K562 (cell line): ENCODE results near the gene HGS. TPM values are rescaled to one million over a fixed set of nuclear protein-coding genes. Genes with fewer than 3 reads are reported as not detected.

Experiments used
- ATAC-seq: fragments of 200-7000 bp; cut with Tn5 transposase; 3 replicates; pipeline ENCODE4 v1.9.1; 2020; ENCODE audit warnings: moderate library complexity
- BruUV-seq: library from RNA; stranded (reverse); fragments of 400-500 nt; replicated peaks from 2 replicates; lab custom pipeline; 2021; lab: Mats Ljungman, UMichigan
- CTCF ChIA-PET: fragments of 300-600 bp; formaldehyde crosslinking; extraction: SDS; loops from one replicate; lab custom pipeline; 2021; ENCODE audit warnings: low intra/inter-chr PET ratio; lab: Yijun Ruan, JAX
- POLR2A ChIA-PET: fragments of 300-600, 350-650 bp; sonication (Branson Sonifier 250); formaldehyde crosslinking; extraction: SDS; loops from one replicate; lab custom pipeline; 2021; ENCODE audit warnings: antibody characterized with exemption, inconsistent platforms; lab: Yijun Ruan, JAX
- DNase-seq, 4 experiments: peaks; one replicate each; pipeline versions ENCODE4 v3.0.0 to v3.0.0-alpha.2; 2011 to 2018; ENCODE audit warnings: low spot score in 3 of 4, mixed read lengths in 3 of 4; ENCODE audit errors: extremely low read depth in 1 of 4
- FAIRE-seq: peaks from 2 replicates; lab custom pipeline; 2011; peaks lifted over from hg19 to GRCh38; lab: Jason Lieb, UNC
- H2AFZ ChIP-seq: 2 replicates; pipeline ENCODE4 v1.6.0; 2011; ENCODE audit warnings: low read depth, low read length, control low read depth, inconsistent platforms
- H3K27ac ChIP-seq: fragments of 200-600 bp; 3 replicates; pipeline ENCODE4 v1.8.0; 2011; ENCODE audit warnings: low read depth, mild to moderate bottlenecking, control low read depth, inconsistent platforms, low read length, moderate library complexity, mixed read lengths; ENCODE audit errors: extremely low read depth
- H3K27me3 ChIP-seq, 2 experiments: fragments of 300-600 bp in 1 of 2; 2 replicates in 1 of 2; 3 replicates in 1 of 2; pipeline versions ENCODE4 v1.6.0 to v1.8.0; 2011; ENCODE audit warnings: inconsistent platforms in 2 of 2, low read length in 2 of 2, mild to moderate bottlenecking in 1 of 2, mixed read lengths in 1 of 2, moderate library complexity in 1 of 2; ENCODE audit not compliant: control insufficient read depth in 2 of 2, insufficient read depth in 2 of 2
- H3K36me3 ChIP-seq: fragments of 300-600 bp; 3 replicates; pipeline ENCODE4 v1.8.0; 2011; ENCODE audit warnings: mild to moderate bottlenecking, low read length, inconsistent platforms; ENCODE audit not compliant: control insufficient read depth, insufficient read depth
- H3K4me1 ChIP-seq, 2 experiments: fragments of 200-600 bp in 1 of 2; replicated peaks in 1 of 2; 2 replicates in 1 of 2; 3 replicates in 1 of 2; pipeline versions ENCODE4 v1.5.1 to v1.8.0; 2011; ENCODE audit warnings: inconsistent platforms in 2 of 2, low read length in 2 of 2, mild to moderate bottlenecking in 1 of 2, mixed read lengths in 1 of 2, moderate library complexity in 1 of 2; ENCODE audit not compliant: control insufficient read depth in 2 of 2, insufficient read depth in 2 of 2
- H3K4me2 ChIP-seq: 2 replicates; pipeline ENCODE4 v1.6.1; 2011; ENCODE audit warnings: low read length, control low read depth, inconsistent platforms, mixed read lengths; ENCODE audit not compliant: insufficient read depth
- H3K4me3 ChIP-seq: fragments of 200-600 bp; sonication (generic), shearing (Covaris generic); 2 replicates; pipeline ENCODE4 v1.5.1; 2016; ENCODE audit warnings: control low read depth, inconsistent platforms
- H3K79me2 ChIP-seq: fragments of 200-600 bp; 3 replicates; pipeline ENCODE4 v1.8.0; 2011; ENCODE audit warnings: low read length, inconsistent platforms; ENCODE audit not compliant: control insufficient read depth, insufficient read depth
- H3K9ac ChIP-seq, 2 experiments: 2 replicates each; pipeline versions ENCODE4 v1.6.0 to v1.6.1; 2011; ENCODE audit warnings: low read depth in 2 of 2, low read length in 2 of 2, control low read depth in 1 of 2, inconsistent platforms in 1 of 2, mild to moderate bottlenecking in 1 of 2, mixed read lengths in 1 of 2; ENCODE audit not compliant: insufficient read depth in 1 of 2
- H3K9me1 ChIP-seq: one replicate; pipeline ENCODE4 v1.6.0; 2011; ENCODE audit warnings: inconsistent platforms, mild to moderate bottlenecking, low read length, moderate library complexity; ENCODE audit not compliant: control insufficient read depth, insufficient read depth
- H3K9me3 ChIP-seq: replicated peaks from 2 replicates; pipeline ENCODE4 v1.5.1; 2011; ENCODE audit warnings: low read depth, low read length, inconsistent platforms; ENCODE audit not compliant: control insufficient read depth, insufficient read depth
- H4K20me1 ChIP-seq: replicated peaks from 2 replicates; pipeline ENCODE4 v1.6.1; 2011; ENCODE audit warnings: low read length, inconsistent platforms, mixed read lengths; ENCODE audit not compliant: control insufficient read depth, insufficient read depth
- MEIS2 ChIP-seq: fragments of 450-650 bp; IDR thresholded peaks from 2 replicates; pipeline ENCODE4 v1.6.1; 2014; ENCODE audit warnings: mild to moderate bottlenecking; ENCODE audit not compliant: partially characterized antibody
- MXI1 ChIP-seq: IDR thresholded peaks from 2 replicates; pipeline ENCODE4 v1.6.1; 2011; ENCODE audit warnings: low read depth, mild to moderate bottlenecking, improper control_type of control experiment, low read length
- PKNOX1 ChIP-seq: fragments of 450-650 bp; IDR thresholded peaks from 2 replicates; pipeline ENCODE4 v1.6.1; 2016
- POLR2G ChIP-seq: fragments of 200-400 bp; formaldehyde crosslinking; IDR thresholded peaks from 2 replicates; pipeline ENCODE4 v1.6.1; 2017; ENCODE audit warnings: low read depth, mild to moderate bottlenecking, antibody characterized with exemption, low read length, moderate library complexity
- POLR3G ChIP-seq: IDR thresholded peaks from 2 replicates; pipeline ENCODE4 v1.6.1; 2011; ENCODE audit not compliant: insufficient read length, insufficient replicate concordance; ENCODE audit errors: extremely low read depth
- RBFOX2 ChIP-seq: fragments of 200-400 bp; formaldehyde crosslinking; IDR thresholded peaks from 2 replicates; pipeline ENCODE4 v1.6.1; 2017; ENCODE audit warnings: low read depth, mild to moderate bottlenecking, low read length, moderate library complexity
- TARDBP ChIP-seq: fragments of 450-650 bp; IDR thresholded peaks from 2 replicates; pipeline ENCODE4 v1.6.1; 2016
- TSC22D4 ChIP-seq: fragments of 450-650 bp; IDR thresholded peaks from 2 replicates; pipeline ENCODE4 v1.6.1; 2016; ENCODE audit warnings: missing genetic modification characterization, missing biosample characterization, control low read depth
- ZNF253 ChIP-seq: fragments of 250-450 bp; sonication (Bioruptor Pico); conservative IDR thresholded peaks from 2 replicates; pipeline ENCODE4 v1.6.1; 2021; ENCODE audit warnings: mild to moderate bottlenecking
- ZNF586 ChIP-seq: fragments of 450-650 bp; formaldehyde crosslinking; conservative IDR thresholded peaks from 2 replicates; pipeline ENCODE4 v1.4.0; 2020; ENCODE audit warnings: mild to moderate bottlenecking, moderate library complexity
- WGBS: fragments of 100-300 bp; shearing (Covaris generic); methylation state at CpG from one replicate; pipeline ENCODE4 v1.1.6; 2016; ENCODE audit warnings: low coverage, mixed read lengths; ENCODE audit not compliant: insufficient coverage; ENCODE audit errors: missing lambda C conversion rate; 5-methylcytosine and 5-hydroxymethylcytosine counted together
- in situ Hi-C: fragments of 300-500 bp; cut with MboI; formaldehyde crosslinking; loops from 4 replicates; pipeline ENCODE4 v1.15.0; 2018; ENCODE audit warnings: inconsistent platforms, mixed read lengths
- intact Hi-C: fragments of 100-400 bp; cut with micrococcal nuclease; formaldehyde crosslinking; loops from 2 replicates; pipeline ENCODE4 v1.14.2; 2022
- polyA plus RNA-seq, 8 experiments: library from polyadenylated mRNA; depleted of rRNA in 4 of 8; stranded (reverse) in 5 of 8; unstranded in 3 of 8; fragments of >200 nt; fragmentation: Nextera tagmentation in 2 of 8; fragmentation: Illumina TruSeq in 1 of 8; extraction: Ambion mirVana in 2 of 8; extraction: Trizol in 1 of 8; gene quantifications; 2 replicates each; pipeline versions ENCODE4 v1.2.1 to v1.2.3, GENCODE V29; 2011 to 2014; ENCODE audit warnings: inconsistent platforms in 1 of 8, missing spikeins in 1 of 8
- total RNA-seq, 7 experiments: library from RNA; depleted of rRNA in 6 of 7; stranded (reverse); fragments of >200 nt in 6 of 7; fragmentation: Illumina TruSeq in 2 of 7; extraction: Trizol in 2 of 7; gene quantifications; 2 replicates each; pipeline versions ENCODE4 v1.2.1 to v1.2.3, GENCODE V29; 2011 to 2021; ENCODE audit warnings: low replicate concordance in 1 of 7
- TF ChIP-seq, protein P1 (sequence below): fragments of 250-450 bp; sonication (Bioruptor Pico); IDR thresholded peaks from 2 replicates; pipeline ENCODE4 v1.4.0; 2020; ENCODE audit warnings: mild to moderate bottlenecking, moderate library complexity

Gene HGS
- total and polyA plus RNA-seq, 9 of the 15 experiments (the other 6 are each of a cell fraction or from before 2014, with no cell fraction given), result 3.9 to 176 (median 77.1) TPM

DNA sequence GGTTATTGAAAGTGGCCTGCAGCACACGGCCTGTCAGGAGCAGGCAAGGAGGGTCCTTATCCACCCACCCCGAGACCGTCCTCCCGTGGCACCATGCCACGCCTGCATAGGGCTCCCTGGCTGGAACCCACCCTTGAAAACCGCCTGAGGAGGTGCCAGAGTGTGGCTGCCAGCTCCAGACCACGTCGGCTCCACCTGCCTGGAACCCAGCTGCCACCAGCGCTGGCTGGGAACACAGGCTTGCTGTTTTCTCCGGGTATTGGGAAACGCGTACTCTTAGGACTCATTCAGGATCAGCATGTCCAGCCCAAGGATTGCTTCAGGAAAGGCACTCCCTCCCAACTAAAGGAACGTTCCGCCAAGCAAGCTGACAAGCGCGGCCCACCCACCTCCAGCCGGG is 6.9 kb upstream of the HGS start:
- CTCF ChIA-PET, result no interaction called here
- TF ChIP-seq RBFOX2, result 0 out of 2 replicates have a peak, but pooled peaks have one; percentile 20
- no peak for TF ChIP-seq TARDBP
- TF ChIP-seq POLR2G, result peak; percentile 52
- FAIRE-seq (no peak), ATAC-seq (no peak), DNase-seq (no peak)
- Histone ChIP-seq H3K27me3 (no peaks in the 10 kb centered on the region), H2AFZ (no peak overlapping the region), H3K4me1 (peaks cover 0 to 32% of the 10 kb centered on the region in 2 experiments; a peak in 2 of 5 replicates), H3K9me3 (no peaks in the 10 kb centered on the region), H3K79me2 (peaks cover 4% of the 10 kb centered on the region; the same call in 2 of the 3 replicates), H3K27ac (no peak overlapping the region), H3K36me3 (peaks cover 42% of the 10 kb centered on the region; the same call in 2 of the 3 replicates), H4K20me1 (no peaks in the 10 kb centered on the region), H3K4me3 (no peak overlapping the region), H3K9ac (peak overlapping the region in 1 of 2 experiments; percentile 52; a peak in 1 of 4 replicates), H3K4me2 (no peak overlapping the region), H3K9me1 (no peaks in the 10 kb centered on the region)
- POLR2A ChIA-PET, result interaction anchor here (1.1 to 1.3 kb wide), 2 partner anchors 9 to 25 kb away, joined by 3 to 4 read pairs; no protein-coding TSS in a partner anchor
- intact Hi-C loops (no loop called here), in situ Hi-C loops (no loop called here)
- WGBS, result 86% methylated on average over 15 of the region's 17 CpGs
- BruUV-seq, result no TSS peak

GRCh38 chr17:81680150-81680549 is 3.7 kb upstream of the HGS start:
- H3K27ac ChIP-seq, result no peak overlapping the region
- in situ Hi-C loops, result no loop called here
- no peak overlapping the region for H2AFZ ChIP-seq
- no peaks in the 10 kb centered on the region for H3K27me3 ChIP-seq
- whole genome bisulfite sequencing, result 86% methylated on average over 11 of the region's 11 CpGs
- ChIA-PET POLR2A (interaction anchor here (0.6 to 2.6 kb wide), 3 partner anchors 10 to 51 kb away, joined by 3 to 9 read pairs (median 3); partner anchors contain the start of gene CCDC137), CTCF (no interaction called here)
- FAIRE-seq, result no peak
- DNase-seq, result no peak
- no peaks in the 10 kb centered on the region for H3K9me3 ChIP-seq
- H3K36me3 ChIP-seq, result peaks cover 16% of the 10 kb centered on the region; the same call in 1 of the 3 replicates
- H3K9ac ChIP-seq, result peak overlapping the region in 1 of 2 experiments; percentile 82; a peak in 2 of 4 replicates
- no peaks in the 10 kb centered on the region for H3K9me1 ChIP-seq
- intact Hi-C loops, result no loop called here
- peaks cover 2% of the 10 kb centered on the region; the same call in 1 of the 2 replicates for H4K20me1 ChIP-seq
- no peak overlapping the region for H3K4me2 ChIP-seq
- no peak for ATAC-seq
- no TSS peak for BruUV-seq
- H3K4me1 ChIP-seq, result peaks cover 8 to 44% of the 10 kb centered on the region in 2 experiments
- H3K79me2 ChIP-seq, result peaks cover 34% of the 10 kb centered on the region
- no peak overlapping the region for H3K4me3 ChIP-seq
- TF ChIP-seq MXI1 (no peak), PKNOX1 (peak; percentile 38; the same call in 1 of the 2 replicates), ZNF586 (CRISPR knock-in tag) (no peak), RBFOX2 (0 out of 2 replicates have a peak, but pooled peaks have one; percentile 20), TSC22D4 (tag) (no peak), MEIS2 (peak; percentile 28), POLR3G (no peak), ZNF253 (CRISPR knock-in tag) (no peak)
- TF ChIP-seq, protein P1, sequence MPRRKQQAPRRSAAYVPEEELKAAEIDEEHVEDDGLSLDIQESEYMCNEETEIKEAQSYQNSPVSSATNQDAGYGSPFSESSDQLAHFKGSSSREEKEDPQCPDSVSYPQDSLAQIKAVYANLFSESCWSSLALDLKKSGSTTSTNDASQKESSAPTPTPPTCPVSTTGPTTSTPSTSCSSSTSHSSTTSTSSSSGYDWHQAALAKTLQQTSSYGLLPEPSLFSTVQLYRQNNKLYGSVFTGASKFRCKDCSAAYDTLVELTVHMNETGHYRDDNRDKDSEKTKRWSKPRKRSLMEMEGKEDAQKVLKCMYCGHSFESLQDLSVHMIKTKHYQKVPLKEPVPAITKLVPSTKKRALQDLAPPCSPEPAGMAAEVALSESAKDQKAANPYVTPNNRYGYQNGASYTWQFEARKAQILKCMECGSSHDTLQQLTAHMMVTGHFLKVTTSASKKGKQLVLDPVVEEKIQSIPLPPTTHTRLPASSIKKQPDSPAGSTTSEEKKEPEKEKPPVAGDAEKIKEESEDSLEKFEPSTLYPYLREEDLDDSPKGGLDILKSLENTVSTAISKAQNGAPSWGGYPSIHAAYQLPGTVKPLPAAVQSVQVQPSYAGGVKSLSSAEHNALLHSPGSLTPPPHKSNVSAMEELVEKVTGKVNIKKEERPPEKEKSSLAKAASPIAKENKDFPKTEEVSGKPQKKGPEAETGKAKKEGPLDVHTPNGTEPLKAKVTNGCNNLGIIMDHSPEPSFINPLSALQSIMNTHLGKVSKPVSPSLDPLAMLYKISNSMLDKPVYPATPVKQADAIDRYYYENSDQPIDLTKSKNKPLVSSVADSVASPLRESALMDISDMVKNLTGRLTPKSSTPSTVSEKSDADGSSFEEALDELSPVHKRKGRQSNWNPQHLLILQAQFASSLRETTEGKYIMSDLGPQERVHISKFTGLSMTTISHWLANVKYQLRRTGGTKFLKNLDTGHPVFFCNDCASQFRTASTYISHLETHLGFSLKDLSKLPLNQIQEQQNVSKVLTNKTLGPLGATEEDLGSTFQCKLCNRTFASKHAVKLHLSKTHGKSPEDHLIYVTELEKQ (CRISPR knock-in tag), result no peak
